ENCODE results near the gene ANTKMT. TPM values are rescaled to one million over a fixed set of nuclear protein-coding genes. Genes with fewer than 3 reads are reported as not detected.
A peak's percentile ranks its signal among the peaks of the same experiment; 100 is the strongest.

Gene ANTKMT
- total and polyA plus RNA-seq, 10 donors: 28.6 to 77.2 (median 38.7) TPM

DNA sequence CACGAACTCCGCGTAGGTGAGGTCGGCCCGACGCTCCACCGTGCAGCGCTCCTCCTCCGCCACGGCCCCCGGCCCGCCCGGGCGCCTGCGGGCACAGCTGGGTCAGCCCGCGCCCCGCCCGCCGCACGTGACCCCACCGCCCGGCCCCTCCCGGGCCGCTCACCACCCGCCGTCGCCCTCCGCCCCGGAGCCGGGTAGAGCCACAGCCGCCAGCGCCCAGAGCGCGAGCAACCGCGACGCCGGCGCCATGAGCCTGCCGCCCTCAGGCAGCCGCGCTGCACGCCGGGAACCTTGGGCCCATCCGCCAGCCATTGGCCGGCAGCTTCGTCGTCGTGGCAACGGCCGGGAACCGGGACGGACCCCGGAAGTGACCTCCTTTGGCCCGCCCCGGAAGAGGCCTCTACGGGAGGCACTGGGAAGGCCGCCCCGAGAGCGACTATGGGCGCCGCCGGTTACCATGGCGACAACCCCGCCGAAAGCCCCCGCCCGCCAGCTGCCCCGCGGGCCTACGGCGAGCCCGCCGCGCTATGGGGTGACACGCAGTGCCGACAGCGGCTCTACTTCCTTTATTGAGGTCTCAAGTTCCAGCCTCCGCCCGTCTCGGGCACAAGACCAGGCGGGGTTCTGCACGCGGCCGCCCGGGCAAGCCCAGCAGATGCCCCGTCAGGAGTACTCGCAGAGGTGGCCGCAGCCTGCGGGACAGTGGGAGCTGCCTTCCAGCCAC lies 36.7 kb upstream of the ANTKMT start, which contains the start of gene JMJD8:
Gene JMJD8 (minus strand): TSS at position 264 of the 724 bp plus-strand sequence. CDS start 15 bp downstream, at position 249.
- Histone ChIP-seq H3K27ac (peak within 1 kb of the TSS; percentile 71 to 93 (median 86)), H3K27me3 (replicated peaks in 1 of 7) (no peaks in the 10 kb centered on the region), H3K4me3 (peak within 1 kb of the TSS; percentile 56 to 93 (median 74)), H3K9me3 (no peaks in the 10 kb centered on the region), H3K36me3 (peaks cover 0 to 56% (median 32%) of the 10 kb centered on the region in 6 donors), H3K4me1 (peaks cover 34 to 87% (median 75%) of the 10 kb centered on the region in 6 donors)
- peak; percentile 100 for DNase-seq
- WGBS, 5 donors: 2 to 4% (median 3%) methylated on average over 28 to 91 of the region's 91 CpGs
- TF ChIP-seq POLR2A (IDR thresholded peaks at IDR 0.05) (peak in 2 of 3 donors; percentile 5 to 67), CTCF (IDR thresholded peaks at IDR 0.05 in 8 of 11, conservative IDR thresholded peaks at IDR 0.05 in 3 of 11) (peak in 1 of 11 experiments; percentile 28), POLR2AphosphoS5 (IDR thresholded peaks at IDR 0.05) (peak; percentile 91 to 95 (median 91))
- intact Hi-C loops (cut with DNase I; ENCODE audit: low total_unique reads): no loop called here

DNA sequence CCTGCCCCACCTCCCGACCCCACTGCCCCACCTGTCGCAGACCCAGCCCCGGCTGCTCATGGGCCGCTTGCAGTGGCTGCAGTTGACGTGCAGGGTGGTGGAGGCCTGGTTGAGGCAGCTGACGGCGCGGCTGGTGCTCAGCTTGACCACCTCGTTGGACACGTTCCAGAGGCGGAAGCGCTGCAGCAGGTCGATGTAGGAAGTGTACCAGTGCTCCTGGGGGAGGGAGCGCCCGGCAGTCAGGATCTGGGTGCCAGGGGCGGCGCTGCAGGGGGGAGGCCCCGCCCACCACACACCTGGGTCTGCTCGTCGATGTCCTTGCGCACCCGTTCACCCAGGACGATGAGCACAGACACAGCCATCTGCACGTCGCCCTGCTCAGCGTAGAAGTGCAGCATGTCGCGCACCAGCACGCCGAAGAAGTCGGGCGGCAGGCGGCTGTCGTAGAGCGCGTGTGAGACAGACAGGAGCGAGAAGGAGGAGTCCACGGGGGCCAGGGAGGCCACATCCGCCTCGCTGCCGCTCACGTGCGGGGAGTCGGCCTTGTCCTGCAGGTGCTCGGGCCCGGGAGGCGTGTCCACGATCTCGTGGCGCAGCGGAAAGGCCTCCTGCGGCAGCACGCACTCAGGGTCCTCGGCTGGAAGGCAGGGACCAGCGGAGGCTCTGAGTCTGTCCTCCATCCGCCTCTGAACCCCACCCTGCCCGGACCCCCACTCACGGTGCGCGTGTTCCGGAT lies 35.8 kb upstream of the ANTKMT start:
- DNase-seq: peak; percentile 89
- Histone ChIP-seq H3K9me3 (no peaks in the 10 kb centered on the region), H3K4me3 (peak overlapping the region in 7 of 8 donors; percentile 67 to 93 (median 75)), H3K4me1 (peaks cover 40 to 92% (median 79%) of the 10 kb centered on the region in 6 donors), H3K27ac (peak overlapping the region in 6 of 8 donors; percentile 78 to 93 (median 88)), H3K27me3 (replicated peaks in 1 of 7) (no peaks in the 10 kb centered on the region), H3K36me3 (peaks cover 0 to 56% (median 32%) of the 10 kb centered on the region in 6 donors)
- TF ChIP-seq POLR2AphosphoS5 (IDR thresholded peaks at IDR 0.05): peak in 2 of 3 donors; percentile 12 to 36
- TF ChIP-seq CTCF (IDR thresholded peaks at IDR 0.05 in 8 of 11, conservative IDR thresholded peaks at IDR 0.05 in 3 of 11): no peak
- WGBS, 5 donors: 93 to 97% (median 94%) methylated on average over 46 to 61 of the region's 61 CpGs
- intact Hi-C loops (cut with DNase I; ENCODE audit: low total_unique reads): no loop called here

DNA sequence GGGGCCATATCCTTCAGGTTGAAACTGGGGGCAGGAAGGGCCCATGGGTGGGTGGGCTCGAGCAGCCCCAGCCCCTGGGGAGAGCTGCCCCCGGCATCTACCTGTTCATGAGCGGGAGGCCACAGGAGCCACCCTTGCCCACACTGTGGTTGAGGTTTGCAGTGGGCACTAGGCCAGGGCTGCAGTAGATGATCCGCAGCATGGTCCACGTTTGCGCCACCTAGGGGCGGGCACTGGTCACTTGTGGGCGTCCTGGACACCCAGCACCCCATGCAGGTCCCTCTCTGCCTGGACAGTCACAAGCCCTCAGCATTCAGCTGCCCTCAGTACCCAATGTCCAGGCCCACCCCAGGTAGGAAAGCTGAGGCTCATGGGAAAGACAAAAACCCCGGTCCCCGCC lies 35.0 kb upstream of the ANTKMT start:
- H3K9me3 ChIP-seq: no peaks in the 10 kb centered on the region
- H3K27ac ChIP-seq: peak overlapping the region in 1 of 8 donors; percentile 14
- peak in 7 of 11 experiments; percentile 6 to 54 (median 28) for TF ChIP-seq CTCF (IDR thresholded peaks at IDR 0.05 in 8 of 11, conservative IDR thresholded peaks at IDR 0.05 in 3 of 11)
- TF ChIP-seq POLR2A (IDR thresholded peaks at IDR 0.05): no peak
- TF ChIP-seq POLR2AphosphoS5 (IDR thresholded peaks at IDR 0.05): no peak
- intact Hi-C loops (cut with DNase I; ENCODE audit: low total_unique reads): no loop called here
- DNase-seq: peak; percentile 85
- 69 to 85% (median 77%) methylated on average over 3 to 10 of the region's 10 CpGs for WGBS, 5 donors
- H3K36me3 ChIP-seq: peaks cover 0 to 56% (median 32%) of the 10 kb centered on the region in 6 donors
- H3K27me3 ChIP-seq (replicated peaks in 1 of 7): no peaks in the 10 kb centered on the region
- peaks cover 37 to 96% (median 81%) of the 10 kb centered on the region in 6 donors for H3K4me1 ChIP-seq
- H3K4me3 ChIP-seq: peak overlapping the region in 1 of 8 donors; percentile 93
